Measurements from ENCODE around the gene PRADC1. TPM values are rescaled to one million over a fixed set of nuclear protein-coding genes. Genes with fewer than 3 reads are reported as not detected.
A peak's percentile ranks its signal among the peaks of the same experiment; 100 is the strongest.

PRADC1 gene
- total and polyA plus RNA-seq, 2 donors (not counting 3 experiments of a cell fraction or from before 2014, with no cell fraction given) = 19.6 to 32.7 TPM

DNA sequence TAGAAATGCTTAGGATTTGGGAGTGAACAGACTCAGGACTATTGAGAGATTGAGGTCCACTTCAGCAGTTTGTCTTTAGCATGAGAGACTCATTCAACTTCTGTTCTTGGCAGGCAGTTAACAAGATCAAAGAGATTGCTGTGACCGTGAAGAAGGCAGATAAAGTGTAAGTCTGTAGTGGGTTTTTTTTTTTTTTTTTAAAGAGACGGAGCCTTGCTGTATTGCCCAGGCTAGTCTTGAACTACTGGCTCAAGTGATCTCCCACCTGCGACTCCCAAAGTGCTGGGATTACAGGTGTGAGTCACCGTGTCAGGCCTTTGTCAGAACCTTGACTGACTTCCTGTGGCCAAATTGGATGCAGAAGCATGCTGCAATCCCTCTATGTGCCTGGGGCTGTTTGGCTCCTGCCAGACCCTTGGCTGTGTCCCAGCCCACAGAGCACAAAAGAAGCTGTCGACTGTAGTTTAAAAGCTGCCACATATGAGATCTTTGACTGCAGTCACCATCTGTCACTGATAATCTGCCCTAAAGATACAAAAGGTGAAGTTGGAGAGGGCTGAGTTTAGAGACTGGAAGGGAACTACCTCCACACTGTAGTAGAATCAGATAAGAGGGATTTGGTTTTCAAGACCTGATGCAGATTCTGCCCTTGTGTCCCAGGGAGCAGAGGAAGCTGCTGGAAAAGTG, 11.0 kb upstream of the PRADC1 start:
- Histone ChIP-seq H3K4me2 (ENCODE audit: insufficient read depth, low read length) (no peak overlapping the region), H3K27ac (ENCODE audit: insufficient read depth, low read depth, low read length) (no peak overlapping the region), H3K4me1 (ENCODE audit: control insufficient read depth, extremely low read depth, insufficient read depth, low read length) (peaks cover 14% of the 10 kb centered on the region), H3K36me3 (ENCODE audit: control insufficient read depth in 2 of 2, extremely low read depth in 1 of 2, insufficient read depth in 2 of 2, low read length in 2 of 2) (peaks cover 36 to 39% of the 10 kb centered on the region in 2 experiments), H4K20me1 (replicated peaks; ENCODE audit: control insufficient read depth, extremely low read depth, insufficient read depth, low read length) (peaks cover 6% of the 10 kb centered on the region), H3K4me3 (replicated peaks in 1 of 3; ENCODE audit: insufficient read depth in 1 of 3, low read depth in 1 of 3, low read length in 3 of 3) (no peak overlapping the region), H2AFZ (ENCODE audit: low read depth, low read length) (no peak overlapping the region), H3K79me2 (ENCODE audit: control insufficient read depth, insufficient read depth, low read length) (peaks cover 56% of the 10 kb centered on the region), H3K9ac (replicated peaks; ENCODE audit: extremely low read depth, insufficient read depth, low read length) (no peak overlapping the region), H3K27me3 (ENCODE audit: control insufficient read depth in 2 of 2, insufficient read depth in 2 of 2, low read length in 2 of 2) (no peaks in the 10 kb centered on the region), H3K9me3 (replicated peaks; ENCODE audit: control insufficient read depth, insufficient read depth, low read length) (no peaks in the 10 kb centered on the region), H3K9me1 (replicated peaks; ENCODE audit: control insufficient read depth, extremely low read depth, insufficient read depth, low read length) (no peaks in the 10 kb centered on the region)
- no TSS peak for BruUV-seq (replicated peaks)
- TF ChIP-seq EZH2 (IDR thresholded peaks at IDR 0.05; ENCODE audit: borderline replicate concordance, low read depth, low read length, severe bottlenecking) (no peak), FOS (IDR thresholded peaks at IDR 0.05; ENCODE audit: borderline replicate concordance, insufficient read depth, low read length) (no peak), POLR2A (IDR thresholded peaks at IDR 0.05; ENCODE audit: low read depth, low read length) (no peak), GATA2 (IDR thresholded peaks at IDR 0.05; ENCODE audit: insufficient read depth, insufficient read length, low read depth, low read length) (no peak), JUN (IDR thresholded peaks at IDR 0.05; ENCODE audit: borderline replicate concordance, insufficient read depth, insufficient read length, low read depth) (no peak), POLR2AphosphoS5 (IDR thresholded peaks at IDR 0.05; ENCODE audit: insufficient read depth, low read depth, low read length) (no peak)
- TF ChIP-seq, protein P1, sequence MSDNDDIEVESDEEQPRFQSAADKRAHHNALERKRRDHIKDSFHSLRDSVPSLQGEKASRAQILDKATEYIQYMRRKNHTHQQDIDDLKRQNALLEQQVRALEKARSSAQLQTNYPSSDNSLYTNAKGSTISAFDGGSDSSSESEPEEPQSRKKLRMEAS (IDR thresholded peaks at IDR 0.05; ENCODE audit: insufficient read depth, insufficient read length) = no peak
- TF ChIP-seq, protein P2, sequence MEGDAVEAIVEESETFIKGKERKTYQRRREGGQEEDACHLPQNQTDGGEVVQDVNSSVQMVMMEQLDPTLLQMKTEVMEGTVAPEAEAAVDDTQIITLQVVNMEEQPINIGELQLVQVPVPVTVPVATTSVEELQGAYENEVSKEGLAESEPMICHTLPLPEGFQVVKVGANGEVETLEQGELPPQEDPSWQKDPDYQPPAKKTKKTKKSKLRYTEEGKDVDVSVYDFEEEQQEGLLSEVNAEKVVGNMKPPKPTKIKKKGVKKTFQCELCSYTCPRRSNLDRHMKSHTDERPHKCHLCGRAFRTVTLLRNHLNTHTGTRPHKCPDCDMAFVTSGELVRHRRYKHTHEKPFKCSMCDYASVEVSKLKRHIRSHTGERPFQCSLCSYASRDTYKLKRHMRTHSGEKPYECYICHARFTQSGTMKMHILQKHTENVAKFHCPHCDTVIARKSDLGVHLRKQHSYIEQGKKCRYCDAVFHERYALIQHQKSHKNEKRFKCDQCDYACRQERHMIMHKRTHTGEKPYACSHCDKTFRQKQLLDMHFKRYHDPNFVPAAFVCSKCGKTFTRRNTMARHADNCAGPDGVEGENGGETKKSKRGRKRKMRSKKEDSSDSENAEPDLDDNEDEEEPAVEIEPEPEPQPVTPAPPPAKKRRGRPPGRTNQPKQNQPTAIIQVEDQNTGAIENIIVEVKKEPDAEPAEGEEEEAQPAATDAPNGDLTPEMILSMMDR (IDR thresholded peaks at IDR 0.05; ENCODE audit: extremely low read depth in 1 of 2, insufficient read depth in 1 of 2, low read depth in 1 of 2, low read length in 2 of 2) = no peak
- ChIA-PET CTCF (no interaction called here), POLR2A (interaction anchor here (1.0 kb wide), 1 partner anchor 9 kb away, joined by 3 read pairs; no protein-coding TSS in a partner anchor)
- intact Hi-C loops (cut with micrococcal nuclease) (no loop called here), dilution Hi-C loops (cut with MboI; ENCODE audit: extremely low pct_ligation_motif_present, low sequenced_read_pairs) (no loop called here)
- FAIRE-seq = peak; percentile 64
- no peak for DNase-seq (ENCODE audit: low read depth, low spot score)
